ENCODE measurements around the gene PCDHGB4.
"Not testable (repeated sequence)": the region's sequence is repeated elsewhere in the genome, so short reads cannot be mapped to it uniquely, and the experiment has no call there.

Gene PCDHGB4

GRCh38 chr5:141387557-141388311 is at the start of gene PCDHGB4:
PCDHGB4 (plus strand) TSS chr5:141387698; CDS start chr5:141387885, 187 bp downstream.
- DNase-seq, result not testable (repeated sequence)

GRCh38 chr5:141338538-141339306 is 48.8 kb upstream of the PCDHGB4 start, which contains the start of gene PCDHGA2:
PCDHGA2 (plus strand) TSS chr5:141338760.
- DNase-seq, result peak in 1 of 2 experiments; percentile 13

GRCh38 chr5:141340781-141341354 is 46.6 kb upstream of the PCDHGB4 start:
- not testable (repeated sequence) for DNase-seq

GRCh38 chr5:141342773-141343172 is 44.7 kb upstream of the PCDHGB4 start:
- DNase-seq, result no peak

GRCh38 chr5:141343242-141343952 is 44.1 kb upstream of the PCDHGB4 start, which contains the start of gene PCDHGA3:
PCDHGA3 (plus strand) TSS chr5:141343829; CDS start chr5:141344034, 205 bp downstream.
- peak in 1 of 2 experiments; percentile 0 for DNase-seq

- DNase-seq, result no peak
Observed at GRCh38 chr5:141343953-141344463, 43.5 kb upstream of the PCDHGB4 start.

- DNase-seq, result no peak
Observed at GRCh38 chr5:141345327-141345726, 42.2 kb upstream of the PCDHGB4 start.

GRCh38 chr5:141346017-141346416 is 41.5 kb upstream of the PCDHGB4 start:
- not testable (repeated sequence) for DNase-seq

GRCh38 chr5:141349917-141350619 is 37.4 kb upstream of the PCDHGB4 start, which contains the start of gene PCDHGB1:
PCDHGB1 (plus strand) TSS chr5:141350099; CDS start chr5:141350261, 162 bp downstream.
- DNase-seq, result peak; percentile 2 to 25

- DNase-seq, result no peak
Observed at GRCh38 chr5:141351591-141351990, 35.9 kb upstream of the PCDHGB4 start.

GRCh38 chr5:141354900-141355469 is 32.5 kb upstream of the PCDHGB4 start, which contains the start of gene PCDHGA4:
PCDHGA4 (plus strand) TSS chr5:141355021; CDS start chr5:141355108, 87 bp downstream.
- DNase-seq, result no peak

- DNase-seq, result no peak
Observed at GRCh38 chr5:141355641-141356040, 31.9 kb upstream of the PCDHGB4 start.

- no peak for DNase-seq
Observed at GRCh38 chr5:141356133-141356532, 31.4 kb upstream of the PCDHGB4 start.

GRCh38 chr5:141356950-141357349 is 30.5 kb upstream of the PCDHGB4 start:
- DNase-seq, result no peak

GRCh38 chr5:141359790-141360426 is 27.6 kb upstream of the PCDHGB4 start, which contains the start of gene PCDHGB2:
PCDHGB2 (plus strand) TSS chr5:141359994; CDS start chr5:141360136, 142 bp downstream.
- peak; percentile 41 to 54 for DNase-seq

GRCh38 chr5:141360685-141361084 is 26.8 kb upstream of the PCDHGB4 start:
- DNase-seq, result no peak

GRCh38 chr5:141362719-141363118 is 24.8 kb upstream of the PCDHGB4 start:
- DNase-seq, result no peak

- DNase-seq, result no peak
Observed at GRCh38 chr5:141363952-141364660, 23.4 kb upstream of the PCDHGB4 start, which contains the start of gene PCDHGA5. PCDHGA5 (plus strand) TSS chr5:141364162; CDS start chr5:141364331, 169 bp downstream.

- no peak for DNase-seq
Observed at GRCh38 chr5:141366016-141366896, 21.2 kb upstream of the PCDHGB4 start.
